ENCODE measurements around the gene SPTBN4. TPM values are rescaled to one million over a fixed set of nuclear protein-coding genes. Genes with fewer than 3 reads are reported as not detected.

SPTBN4 gene
- polyA plus RNA-seq, 1 of the 3 experiments (the other 2 are of a cell fraction) = 3.1 TPM

DNA sequence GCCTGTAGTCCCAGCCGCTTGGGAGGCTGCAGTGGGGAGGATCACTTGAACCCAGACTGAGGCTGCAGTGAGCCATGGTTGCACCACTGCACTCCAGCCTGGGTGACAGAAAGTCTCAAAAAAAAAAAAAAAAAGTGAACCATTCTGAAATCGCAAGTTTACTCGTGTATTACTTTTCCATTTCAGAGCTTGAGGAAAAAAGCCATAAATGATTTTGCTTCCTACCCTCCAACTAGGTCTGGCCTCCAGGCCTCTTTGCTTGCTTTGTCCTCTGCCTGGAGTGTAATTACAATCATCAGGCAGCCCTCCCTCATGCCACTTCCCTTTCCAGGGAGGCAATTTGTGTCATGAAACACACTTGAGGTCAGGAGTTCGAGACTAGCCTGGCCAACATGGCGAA lies 9.8 kb upstream of the SPTBN4 start (continued):
- TF ChIP-seq, protein P1, sequence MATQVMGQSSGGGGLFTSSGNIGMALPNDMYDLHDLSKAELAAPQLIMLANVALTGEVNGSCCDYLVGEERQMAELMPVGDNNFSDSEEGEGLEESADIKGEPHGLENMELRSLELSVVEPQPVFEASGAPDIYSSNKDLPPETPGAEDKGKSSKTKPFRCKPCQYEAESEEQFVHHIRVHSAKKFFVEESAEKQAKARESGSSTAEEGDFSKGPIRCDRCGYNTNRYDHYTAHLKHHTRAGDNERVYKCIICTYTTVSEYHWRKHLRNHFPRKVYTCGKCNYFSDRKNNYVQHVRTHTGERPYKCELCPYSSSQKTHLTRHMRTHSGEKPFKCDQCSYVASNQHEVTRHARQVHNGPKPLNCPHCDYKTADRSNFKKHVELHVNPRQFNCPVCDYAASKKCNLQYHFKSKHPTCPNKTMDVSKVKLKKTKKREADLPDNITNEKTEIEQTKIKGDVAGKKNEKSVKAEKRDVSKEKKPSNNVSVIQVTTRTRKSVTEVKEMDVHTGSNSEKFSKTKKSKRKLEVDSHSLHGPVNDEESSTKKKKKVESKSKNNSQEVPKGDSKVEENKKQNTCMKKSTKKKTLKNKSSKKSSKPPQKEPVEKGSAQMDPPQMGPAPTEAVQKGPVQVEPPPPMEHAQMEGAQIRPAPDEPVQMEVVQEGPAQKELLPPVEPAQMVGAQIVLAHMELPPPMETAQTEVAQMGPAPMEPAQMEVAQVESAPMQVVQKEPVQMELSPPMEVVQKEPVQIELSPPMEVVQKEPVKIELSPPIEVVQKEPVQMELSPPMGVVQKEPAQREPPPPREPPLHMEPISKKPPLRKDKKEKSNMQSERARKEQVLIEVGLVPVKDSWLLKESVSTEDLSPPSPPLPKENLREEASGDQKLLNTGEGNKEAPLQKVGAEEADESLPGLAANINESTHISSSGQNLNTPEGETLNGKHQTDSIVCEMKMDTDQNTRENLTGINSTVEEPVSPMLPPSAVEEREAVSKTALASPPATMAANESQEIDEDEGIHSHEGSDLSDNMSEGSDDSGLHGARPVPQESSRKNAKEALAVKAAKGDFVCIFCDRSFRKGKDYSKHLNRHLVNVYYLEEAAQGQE (IDR thresholded peaks at IDR 0.05; ENCODE audit: low read depth, low read length) = no peak

DNA sequence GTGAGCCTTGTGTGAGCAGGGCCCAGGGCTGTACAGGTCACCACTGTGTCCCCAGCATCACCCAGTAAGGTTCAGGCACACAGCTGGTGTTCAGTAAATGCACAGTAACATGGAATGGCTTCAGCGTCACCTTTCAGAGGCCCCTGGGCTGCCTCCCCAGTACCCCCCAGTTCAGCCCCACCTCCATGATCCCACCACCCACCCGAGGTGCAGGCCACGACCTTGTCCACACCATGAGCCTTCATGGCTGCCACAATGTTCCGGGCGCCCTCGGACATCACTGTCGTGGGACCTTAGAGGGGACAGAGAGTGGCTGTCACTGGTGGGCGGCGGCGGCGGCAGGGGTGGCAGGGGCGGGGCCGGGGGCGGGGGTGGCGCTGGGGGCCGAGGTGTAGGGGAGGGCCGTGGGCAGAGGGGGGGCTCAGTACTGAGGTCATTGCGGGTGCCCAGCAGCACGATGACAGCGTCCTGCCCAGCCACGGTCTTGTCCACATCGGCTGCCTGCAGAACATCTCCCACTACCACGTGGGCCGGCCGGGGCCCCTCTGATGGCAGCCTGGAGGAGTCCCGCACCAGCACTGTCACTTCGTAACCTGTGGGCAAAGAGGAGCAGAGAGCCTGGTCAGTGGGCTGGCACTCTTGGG lies 8.7 kb upstream of the SPTBN4 start:
- Histone ChIP-seq H3K4me1 (ENCODE audit: control insufficient read depth in 1 of 2, insufficient read depth in 2 of 2, low read depth in 1 of 2, low read length in 1 of 2) (no peaks in the 10 kb centered on the region), H3F3A (replicated peaks; ENCODE audit: insufficient read depth) (peaks cover 5% of the 10 kb centered on the region), H3K4me2 (no peak overlapping the region), H3K79me2 (ENCODE audit: insufficient read depth) (no peaks in the 10 kb centered on the region), H3K9me3 (no peaks in the 10 kb centered on the region), H3K9me2 (no peaks in the 10 kb centered on the region), H4K20me1 (ENCODE audit: insufficient read depth) (no peaks in the 10 kb centered on the region), H2AFZ (ENCODE audit: low read depth) (no peak overlapping the region), H3K4me3 (ENCODE audit: low read depth in 2 of 2, low read length in 1 of 2) (no peak overlapping the region), H3K9ac (no peak overlapping the region), H3K27ac (ENCODE audit: low read depth in 2 of 2, low read length in 1 of 2) (no peak overlapping the region), H3K27me3 (ENCODE audit: insufficient read depth) (no peaks in the 10 kb centered on the region), H3K36me3 (replicated peaks in 1 of 2; ENCODE audit: control insufficient read depth in 1 of 2, insufficient read depth in 2 of 2, low read length in 1 of 2) (peaks cover 0 to 3% of the 10 kb centered on the region in 2 experiments)
- DNase-seq = no peak
- WGBS (ENCODE audit: low lambda C conversion rate) = 88% methylated on average over 13 of the region's 27 CpGs
- no peak for TF ChIP-seq YY1 (IDR thresholded peaks at IDR 0.05; ENCODE audit: low read depth)
- TF ChIP-seq MEF2A (IDR thresholded peaks at IDR 0.05; ENCODE audit: borderline replicate concordance, low read depth) = no peak
- no peak for TF ChIP-seq USF1 (IDR thresholded peaks at IDR 0.05; ENCODE audit: borderline replicate concordance, low read depth)
- TF ChIP-seq IRF3 (IDR thresholded peaks at IDR 0.05; ENCODE audit: low read depth, low read length) = no peak
- no peak for TF ChIP-seq POLR2AphosphoS5 (IDR thresholded peaks at IDR 0.05; ENCODE audit: low read depth, low read length)
- no peak for TF ChIP-seq SMC3 (IDR thresholded peaks at IDR 0.05; ENCODE audit: low read depth, low read length)
- no peak for TF ChIP-seq SIN3A (IDR thresholded peaks at IDR 0.05; ENCODE audit: borderline replicate concordance, low read depth, low read length)
- TF ChIP-seq RFX5 (IDR thresholded peaks at IDR 0.05; ENCODE audit: low read length) = no peak
- no peak for TF ChIP-seq EZH2phosphoT487 (IDR thresholded peaks at IDR 0.05; ENCODE audit: borderline replicate concordance, low read depth)
- TF ChIP-seq JUND (IDR thresholded peaks at IDR 0.05) = no peak
- POLR2A ChIA-PET = no interaction called here
- CTCF ChIA-PET = interaction anchor here (0.9 to 1.6 kb wide), 3 partner anchors 72 to 177 kb away, joined by 3 to 5 read pairs (median 3); no protein-coding TSS in a partner anchor
